ENCODE data around the gene CAMTA1.

DNA sequence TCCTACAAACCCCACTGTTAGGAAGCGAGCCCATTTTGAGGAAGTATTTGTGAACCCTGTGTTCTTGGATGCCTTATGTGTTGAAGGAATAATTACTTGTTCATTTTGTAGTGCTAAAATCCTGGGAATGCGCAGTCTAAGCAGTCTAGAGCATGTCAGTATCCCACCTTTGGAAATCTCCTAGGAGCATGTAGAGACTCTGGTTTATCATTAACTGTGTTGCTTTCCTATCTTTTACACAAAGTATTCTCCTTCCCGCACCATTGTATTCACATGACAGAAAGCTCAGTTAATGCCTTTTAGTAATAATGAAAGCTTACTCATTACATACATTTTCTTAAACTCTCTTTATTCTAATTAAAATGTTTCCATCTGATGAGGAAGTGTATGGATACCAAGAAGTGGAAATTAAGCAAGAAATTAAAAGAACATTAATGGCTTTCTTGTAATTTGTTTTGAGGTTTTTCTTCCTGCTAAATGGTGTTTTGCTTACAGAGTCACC is 99.4 kb downstream of the CAMTA1 start:
- no peak for TF ChIP-seq EZH2 (IDR thresholded peaks at IDR 0.05; ENCODE audit: borderline replicate concordance, low read depth, low read length, poor library complexity, severe bottlenecking)
- TF ChIP-seq, protein P1, sequence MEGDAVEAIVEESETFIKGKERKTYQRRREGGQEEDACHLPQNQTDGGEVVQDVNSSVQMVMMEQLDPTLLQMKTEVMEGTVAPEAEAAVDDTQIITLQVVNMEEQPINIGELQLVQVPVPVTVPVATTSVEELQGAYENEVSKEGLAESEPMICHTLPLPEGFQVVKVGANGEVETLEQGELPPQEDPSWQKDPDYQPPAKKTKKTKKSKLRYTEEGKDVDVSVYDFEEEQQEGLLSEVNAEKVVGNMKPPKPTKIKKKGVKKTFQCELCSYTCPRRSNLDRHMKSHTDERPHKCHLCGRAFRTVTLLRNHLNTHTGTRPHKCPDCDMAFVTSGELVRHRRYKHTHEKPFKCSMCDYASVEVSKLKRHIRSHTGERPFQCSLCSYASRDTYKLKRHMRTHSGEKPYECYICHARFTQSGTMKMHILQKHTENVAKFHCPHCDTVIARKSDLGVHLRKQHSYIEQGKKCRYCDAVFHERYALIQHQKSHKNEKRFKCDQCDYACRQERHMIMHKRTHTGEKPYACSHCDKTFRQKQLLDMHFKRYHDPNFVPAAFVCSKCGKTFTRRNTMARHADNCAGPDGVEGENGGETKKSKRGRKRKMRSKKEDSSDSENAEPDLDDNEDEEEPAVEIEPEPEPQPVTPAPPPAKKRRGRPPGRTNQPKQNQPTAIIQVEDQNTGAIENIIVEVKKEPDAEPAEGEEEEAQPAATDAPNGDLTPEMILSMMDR (conservative IDR thresholded peaks at IDR 0.05; ENCODE audit: low read depth, low read length): no peak

Data from A673 (cell line).